GM21529 (cell line): ENCODE measurements around the gene TTLL10.

Source experiments
- ATAC-seq: cut with Tn5 transposase; IDR thresholded peaks from one replicate; pipeline ENCODE4 v1.9.1; 2021; ENCODE audit not compliant: unreplicated experiment

TTLL10 gene, protein sequence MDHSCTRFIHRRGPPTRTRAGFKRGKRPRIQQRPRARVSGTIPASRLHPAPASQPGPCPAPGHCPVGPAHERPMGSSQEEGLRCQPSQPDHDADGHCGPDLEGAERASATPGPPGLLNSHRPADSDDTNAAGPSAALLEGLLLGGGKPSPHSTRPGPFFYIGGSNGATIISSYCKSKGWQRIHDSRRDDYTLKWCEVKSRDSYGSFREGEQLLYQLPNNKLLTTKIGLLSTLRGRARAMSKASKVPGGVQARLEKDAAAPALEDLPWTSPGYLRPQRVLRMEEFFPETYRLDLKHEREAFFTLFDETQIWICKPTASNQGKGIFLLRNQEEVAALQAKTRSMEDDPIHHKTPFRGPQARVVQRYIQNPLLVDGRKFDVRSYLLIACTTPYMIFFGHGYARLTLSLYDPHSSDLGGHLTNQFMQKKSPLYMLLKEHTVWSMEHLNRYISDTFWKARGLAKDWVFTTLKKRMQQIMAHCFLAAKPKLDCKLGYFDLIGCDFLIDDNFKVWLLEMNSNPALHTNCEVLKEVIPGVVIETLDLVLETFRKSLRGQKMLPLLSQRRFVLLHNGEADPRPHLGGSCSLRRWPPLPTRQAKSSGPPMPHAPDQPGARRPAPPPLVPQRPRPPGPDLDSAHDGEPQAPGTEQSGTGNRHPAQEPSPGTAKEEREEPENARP

DNA sequence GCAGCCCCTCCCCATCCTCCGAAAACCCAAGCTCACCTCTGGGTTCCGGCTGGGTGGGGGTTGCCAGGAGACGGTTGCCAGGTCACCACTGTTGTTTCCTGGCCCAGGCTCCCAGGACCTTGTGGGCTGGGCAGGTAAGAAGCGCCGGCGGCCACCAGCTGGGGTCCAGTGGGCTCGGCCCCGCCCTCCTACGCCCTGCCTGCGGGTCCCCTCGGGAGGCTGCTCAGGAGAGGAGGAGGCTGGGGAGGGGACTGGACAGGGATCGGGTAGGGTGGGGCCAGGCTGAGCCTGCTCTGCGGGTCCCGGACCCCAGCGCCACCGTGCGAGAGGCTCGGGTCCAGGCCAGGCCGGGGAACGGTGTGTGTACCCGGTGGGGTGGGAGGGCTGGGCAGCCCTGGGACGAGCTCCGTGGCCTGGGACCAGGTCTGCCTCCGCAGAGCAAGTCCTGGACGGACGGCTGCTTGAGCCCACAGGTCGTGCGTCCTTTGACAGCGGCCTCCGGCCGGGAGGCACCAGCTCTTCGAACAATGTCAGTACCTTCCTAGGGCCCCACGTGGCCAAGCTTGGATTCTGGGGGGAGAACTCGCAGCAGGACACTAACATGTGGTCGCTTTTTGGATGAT is at the start of gene TTLL10:
TSS of gene TTLL10 (plus strand) at position 88 of the 623 bp plus-strand sequence. CDS start 5,336 bp downstream, outside the sequence.
- no peak for ATAC-seq

DNA sequence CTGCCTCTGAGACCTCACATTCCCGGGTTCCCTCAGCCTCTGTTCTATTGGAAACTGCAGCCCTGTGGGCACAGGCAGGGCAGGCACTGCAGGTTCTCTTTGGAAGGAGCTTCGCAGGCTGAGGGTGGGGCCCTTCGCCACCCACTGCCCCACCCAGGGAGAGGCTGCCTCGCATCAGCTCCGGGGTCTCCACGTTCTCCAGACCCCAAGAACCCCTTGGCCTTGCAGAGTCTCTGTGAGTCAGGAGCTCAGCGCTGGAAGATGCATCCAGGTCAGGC is 49.2 kb upstream of the TTLL10 start:
- no peak for ATAC-seq

DNA sequence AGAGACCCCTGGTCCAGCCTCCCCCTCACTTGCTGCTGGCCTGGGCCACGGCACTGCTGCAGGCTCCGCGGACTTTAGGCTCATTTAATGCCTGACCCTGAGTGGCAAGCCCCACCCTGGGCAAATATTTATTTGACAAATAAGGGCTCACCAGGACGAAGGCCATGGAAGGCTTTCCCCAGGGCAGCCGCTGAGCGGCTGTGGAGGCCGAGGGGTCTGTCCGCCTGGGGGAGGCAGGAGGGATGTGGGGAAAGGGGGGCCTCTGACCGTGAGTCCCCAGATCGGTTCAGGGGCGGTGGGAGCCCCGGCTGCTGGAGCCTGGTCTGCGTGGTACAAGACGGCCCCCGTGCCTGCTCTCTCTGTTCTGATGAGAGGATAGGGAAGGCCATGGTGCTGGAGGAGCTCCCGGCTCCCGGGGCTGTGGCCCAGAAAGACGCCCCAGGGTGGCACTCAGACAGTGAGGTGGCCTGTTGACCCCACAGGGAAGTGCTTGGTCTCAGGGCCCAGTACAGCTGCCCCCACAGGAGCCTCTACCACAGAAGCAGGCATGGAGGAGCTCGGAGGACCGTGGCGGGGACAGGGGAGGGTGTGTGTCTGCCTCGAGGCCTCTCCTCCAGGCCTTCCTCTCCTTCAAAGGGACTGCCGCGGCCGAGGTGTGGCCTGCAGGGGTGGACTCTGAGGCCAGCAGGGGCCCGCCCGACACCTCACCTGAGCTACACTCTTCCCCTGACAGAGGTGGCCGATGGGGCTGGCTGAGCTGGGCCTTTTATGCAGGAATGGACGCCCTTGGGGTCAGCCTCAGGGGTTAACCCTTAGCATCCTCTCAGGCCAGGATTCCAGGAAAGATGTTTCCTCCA is 48.7 kb upstream of the TTLL10 start:
- no peak for ATAC-seq

DNA sequence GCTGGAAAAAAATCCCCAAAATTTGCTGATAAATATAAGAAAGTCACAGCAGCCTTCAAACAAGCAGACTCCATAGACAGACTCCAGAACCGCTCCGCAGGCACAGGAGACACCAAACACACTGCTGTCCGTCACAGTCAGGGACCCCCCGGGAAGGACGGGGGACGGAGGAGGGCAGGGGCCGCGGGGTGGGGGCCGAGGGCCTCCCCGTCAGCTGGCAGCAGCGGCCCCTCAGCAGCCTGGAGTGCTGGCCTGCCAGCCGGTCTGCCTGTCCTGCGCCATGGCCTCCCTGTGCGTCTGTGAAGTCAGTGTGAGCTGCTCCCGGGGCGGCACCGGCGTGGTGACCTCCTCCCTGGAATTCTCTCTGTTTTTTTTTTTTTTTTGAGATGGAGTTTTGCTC is 47.7 kb upstream of the TTLL10 start:
- no peak for ATAC-seq

DNA sequence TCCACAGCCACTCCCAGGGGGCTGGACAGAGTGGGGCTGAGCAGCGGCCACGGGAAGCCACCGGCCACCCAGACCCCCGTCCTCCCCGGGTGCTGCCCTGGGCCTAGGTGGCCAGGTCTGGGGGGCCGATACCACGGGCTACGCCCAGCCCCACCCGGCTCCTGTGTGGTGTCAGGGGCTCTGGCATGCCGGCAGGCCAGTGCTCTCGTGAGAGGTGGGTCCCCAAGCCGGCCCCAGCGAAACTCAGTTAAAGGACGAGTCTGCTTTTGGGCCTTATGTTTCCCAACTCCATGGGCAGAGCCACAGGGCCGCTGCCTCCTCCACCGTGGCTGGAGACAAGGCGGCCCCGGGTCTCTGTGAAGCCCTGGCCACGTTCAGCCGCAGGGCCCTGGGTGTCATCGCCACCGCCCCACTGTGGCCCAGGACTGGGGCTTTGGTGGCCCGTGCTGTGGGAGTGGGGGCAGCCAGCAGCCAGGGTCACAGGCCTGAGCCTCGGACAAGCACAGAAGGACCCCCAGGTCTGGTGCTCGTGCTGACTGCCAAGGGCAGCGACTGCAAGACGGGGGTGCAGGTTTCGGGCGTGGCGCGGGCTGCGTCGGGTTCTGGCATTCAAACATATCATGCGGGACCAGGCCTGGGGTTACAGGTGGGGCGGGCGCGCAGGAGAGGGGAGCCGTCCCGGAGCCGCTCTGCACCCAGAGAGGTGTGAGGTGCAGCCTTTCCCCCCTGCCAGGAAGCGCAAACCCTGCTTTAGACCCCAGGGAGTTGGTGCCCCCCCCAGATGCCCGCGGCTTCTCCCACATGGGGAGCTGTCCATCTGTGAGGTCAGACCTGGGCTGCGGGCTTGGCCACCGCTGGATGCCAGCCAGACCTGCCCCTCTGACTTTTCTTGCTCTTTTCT is 45.9 kb upstream of the TTLL10 start:
- ATAC-seq = no peak

DNA sequence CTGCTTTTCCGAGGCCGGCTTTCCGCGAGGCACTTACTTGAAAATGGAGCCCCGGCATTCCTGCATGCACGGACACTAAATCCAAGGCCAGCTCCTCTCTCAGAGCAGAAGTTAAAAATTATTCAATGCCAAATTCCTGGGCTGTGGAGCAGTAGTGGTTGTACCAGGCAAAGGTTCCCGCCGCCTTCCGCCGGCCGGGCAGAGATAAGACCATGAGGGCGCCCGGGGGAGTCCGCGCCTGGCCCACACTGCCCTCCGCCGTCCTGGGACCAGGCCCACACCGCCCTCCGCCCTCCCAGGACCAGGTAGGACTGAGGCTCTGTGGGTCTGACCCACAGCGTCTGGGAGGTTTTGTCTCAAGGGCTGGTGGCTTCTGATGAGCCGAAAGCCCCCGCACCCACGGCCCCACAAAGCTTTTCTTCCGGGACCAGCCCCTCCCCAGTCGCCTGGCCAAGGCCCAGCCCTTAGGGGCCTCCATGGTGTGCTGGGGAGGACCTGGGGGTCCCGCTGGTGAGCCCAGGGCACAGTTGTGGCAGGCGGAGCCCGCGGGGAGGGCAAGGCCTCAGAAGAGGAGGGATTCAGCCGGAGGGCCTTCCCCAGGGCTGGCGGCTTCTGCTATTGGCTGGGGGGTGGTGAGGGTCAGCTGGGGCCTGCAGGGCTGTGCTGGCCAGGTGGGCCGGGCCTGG is 45.1 kb upstream of the TTLL10 start:
- no peak for ATAC-seq

DNA sequence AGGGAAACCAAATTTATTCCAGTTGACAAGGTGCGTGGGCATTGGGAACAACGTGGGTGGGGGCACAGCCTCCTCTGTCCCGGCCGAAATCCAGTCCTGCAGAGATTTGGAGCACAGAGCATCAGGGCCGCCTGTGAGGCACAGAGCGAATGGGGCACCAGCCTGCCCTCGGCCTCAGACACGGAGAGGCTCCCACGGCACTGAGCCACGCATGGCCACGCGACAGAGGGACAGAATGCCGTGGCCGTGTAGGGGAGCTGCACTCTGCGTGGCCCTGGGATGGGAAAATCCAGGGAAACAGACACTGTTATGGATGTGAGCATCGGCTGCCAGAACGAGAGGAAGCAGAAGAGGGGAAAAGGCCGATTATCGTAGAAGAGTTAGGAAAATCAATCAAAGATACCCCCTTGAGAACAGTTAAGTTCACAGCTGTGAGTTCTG is 44.3 kb upstream of the TTLL10 start:
- ATAC-seq = no peak

DNA sequence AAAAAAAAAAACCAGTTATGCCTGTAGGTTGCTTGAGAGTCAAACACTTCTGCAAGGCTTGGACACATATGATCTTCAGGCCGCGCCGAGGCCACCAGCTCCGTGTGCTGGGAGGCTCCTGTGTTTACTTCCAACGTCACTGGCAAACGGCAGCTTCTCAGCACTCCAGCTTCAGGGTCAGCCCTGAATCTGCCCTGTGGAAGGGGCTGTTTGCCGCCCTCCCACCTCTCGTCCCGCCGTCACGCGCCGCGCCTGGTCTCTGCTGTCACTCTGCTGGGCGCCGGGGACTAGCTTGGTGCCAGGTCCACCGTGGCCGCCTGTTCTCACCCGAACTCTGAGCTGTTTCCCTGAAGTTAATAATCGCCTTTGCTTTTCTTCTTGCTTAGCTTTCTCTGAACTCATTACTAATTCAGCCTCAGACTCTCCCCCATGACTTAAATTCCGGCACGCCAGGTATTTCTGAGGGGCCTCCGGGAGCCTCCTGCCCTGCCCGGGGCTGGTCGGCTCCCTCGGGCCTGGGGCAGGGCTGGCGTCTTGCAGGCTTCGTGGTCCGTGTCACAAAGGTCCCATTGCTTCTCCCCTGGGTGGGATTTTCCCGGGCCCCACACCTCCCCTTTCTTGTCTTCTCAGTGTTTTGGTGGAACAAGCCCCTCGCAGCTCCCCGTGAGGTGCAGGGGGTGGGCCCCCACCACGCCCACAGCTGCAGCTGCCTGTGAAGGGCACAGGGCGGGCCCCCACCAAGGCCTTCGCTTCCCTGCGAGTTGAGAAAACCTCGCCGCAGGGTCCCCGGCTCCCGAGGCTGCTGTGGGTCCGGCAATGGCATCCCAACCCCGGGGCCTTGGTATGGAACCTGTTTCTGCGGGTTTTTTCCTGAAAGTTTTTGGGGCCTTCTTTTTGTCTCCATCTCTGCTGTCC is 43.2 kb upstream of the TTLL10 start:
- ATAC-seq = no peak

DNA sequence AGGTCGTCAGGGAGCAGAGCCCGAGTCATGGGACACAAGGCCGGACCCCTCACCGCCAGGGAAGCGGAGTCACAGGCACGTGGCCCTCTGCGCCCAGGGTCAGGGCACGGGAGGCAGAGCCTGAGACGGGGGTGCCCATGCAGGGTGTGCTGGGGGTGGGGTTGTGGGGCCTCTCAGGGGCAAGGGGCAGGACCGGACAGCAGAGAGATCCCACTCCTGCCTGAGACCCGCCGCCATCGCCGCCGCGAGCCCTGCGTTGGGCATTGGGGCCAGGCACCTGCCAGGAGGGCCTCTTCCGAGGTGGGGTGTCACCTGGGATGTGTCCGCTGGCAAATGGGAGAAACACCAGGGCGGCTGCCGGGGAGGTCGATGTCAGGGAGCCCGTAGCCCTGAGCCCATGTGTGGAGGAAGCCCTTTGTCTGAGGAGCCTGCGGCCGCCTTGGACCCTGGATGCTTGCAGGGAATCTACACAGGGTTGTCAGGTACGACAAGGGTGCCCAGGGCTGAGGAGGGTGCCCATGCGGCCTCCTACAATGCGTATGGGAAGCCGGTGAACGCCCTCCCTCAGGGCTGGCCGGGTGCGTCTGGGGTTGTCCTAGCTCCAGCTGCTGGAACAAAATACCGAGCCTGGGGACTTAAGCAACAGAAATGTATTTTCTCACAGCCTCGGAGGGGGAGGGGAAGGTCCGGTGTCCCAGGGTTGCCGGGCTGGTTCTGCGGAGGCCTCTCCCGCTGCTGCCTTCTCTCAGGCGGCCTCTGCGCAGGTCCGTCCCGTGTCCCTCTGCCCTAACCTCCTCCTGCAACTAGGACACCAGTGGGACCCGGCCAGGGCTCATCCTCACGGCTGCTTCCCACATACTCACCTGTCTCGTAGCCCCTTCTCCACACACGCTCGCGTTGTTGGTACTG is 41.4 kb upstream of the TTLL10 start:
- ATAC-seq = no peak

DNA sequence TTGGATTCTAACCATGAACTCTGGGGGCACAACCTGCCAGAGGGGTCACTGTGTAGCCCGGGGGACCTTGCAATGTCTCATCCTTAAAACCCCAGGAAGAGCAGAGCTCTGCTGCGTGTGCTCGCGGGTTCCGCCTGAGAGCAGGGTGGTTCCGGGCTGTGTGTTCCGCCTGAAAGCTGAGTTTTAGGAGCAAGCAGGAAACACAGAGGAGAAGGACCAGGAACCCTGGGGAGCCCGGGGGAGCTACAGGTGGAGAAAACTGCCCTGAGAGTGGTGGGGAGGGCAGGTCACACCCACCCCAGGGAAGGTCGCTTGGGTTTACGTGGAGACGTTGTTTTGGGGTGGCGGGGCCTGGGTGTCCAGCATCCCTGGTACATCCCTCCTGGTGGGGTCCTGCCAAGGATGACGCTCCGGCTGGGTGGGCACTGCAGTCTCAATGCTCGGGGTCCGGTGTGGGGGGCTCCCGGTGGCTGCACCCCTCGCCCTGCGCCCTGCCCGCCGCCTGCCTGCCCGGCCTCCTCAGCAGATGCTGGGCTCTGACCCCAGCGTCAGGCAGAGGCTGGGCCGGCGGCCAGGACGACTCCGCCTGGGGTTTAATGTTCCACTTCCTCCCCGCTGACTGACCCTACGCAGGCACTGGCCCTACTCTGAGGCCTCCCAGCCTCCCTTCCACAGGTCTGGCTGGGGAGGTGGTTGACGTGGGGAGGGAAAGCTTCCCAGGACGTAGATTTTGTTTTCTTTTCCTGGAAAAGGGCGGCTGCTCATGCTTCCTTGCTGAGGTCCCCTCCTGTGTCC is 40.5 kb upstream of the TTLL10 start:
- no peak for ATAC-seq

DNA sequence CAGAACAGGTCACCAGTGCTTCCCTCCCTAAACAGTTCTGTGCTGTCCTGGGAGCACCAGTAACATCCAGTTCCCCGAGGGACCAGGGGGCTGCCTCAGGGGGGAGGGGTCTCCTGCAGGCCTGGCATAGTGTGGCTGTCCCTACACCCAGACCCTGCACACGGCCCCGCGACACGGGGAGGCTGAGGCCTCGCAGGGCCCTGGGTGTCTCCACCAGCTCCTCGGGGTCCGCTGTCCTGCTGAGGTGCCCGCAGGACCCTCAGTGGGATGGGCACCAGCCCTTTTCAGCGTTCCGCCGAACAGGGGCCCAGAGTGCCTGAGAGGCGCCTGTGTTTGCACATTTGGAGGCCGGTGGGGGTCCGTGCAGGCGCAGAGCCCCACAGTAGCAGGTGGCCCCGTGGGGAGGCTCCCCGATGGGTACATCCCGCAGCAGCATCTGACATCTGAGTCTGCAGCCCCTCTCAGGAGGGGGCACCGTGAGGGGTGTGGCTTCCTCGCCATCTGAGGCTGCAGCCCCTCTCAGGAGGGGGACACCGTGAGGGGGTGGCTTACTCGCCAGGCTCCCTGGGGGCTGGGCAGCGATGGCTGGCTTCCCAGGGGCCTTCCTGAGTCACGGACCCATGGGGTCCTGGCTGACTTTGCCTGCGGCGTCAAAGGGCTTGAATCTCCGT is 39.2 kb upstream of the TTLL10 start:
- ATAC-seq = no peak

DNA sequence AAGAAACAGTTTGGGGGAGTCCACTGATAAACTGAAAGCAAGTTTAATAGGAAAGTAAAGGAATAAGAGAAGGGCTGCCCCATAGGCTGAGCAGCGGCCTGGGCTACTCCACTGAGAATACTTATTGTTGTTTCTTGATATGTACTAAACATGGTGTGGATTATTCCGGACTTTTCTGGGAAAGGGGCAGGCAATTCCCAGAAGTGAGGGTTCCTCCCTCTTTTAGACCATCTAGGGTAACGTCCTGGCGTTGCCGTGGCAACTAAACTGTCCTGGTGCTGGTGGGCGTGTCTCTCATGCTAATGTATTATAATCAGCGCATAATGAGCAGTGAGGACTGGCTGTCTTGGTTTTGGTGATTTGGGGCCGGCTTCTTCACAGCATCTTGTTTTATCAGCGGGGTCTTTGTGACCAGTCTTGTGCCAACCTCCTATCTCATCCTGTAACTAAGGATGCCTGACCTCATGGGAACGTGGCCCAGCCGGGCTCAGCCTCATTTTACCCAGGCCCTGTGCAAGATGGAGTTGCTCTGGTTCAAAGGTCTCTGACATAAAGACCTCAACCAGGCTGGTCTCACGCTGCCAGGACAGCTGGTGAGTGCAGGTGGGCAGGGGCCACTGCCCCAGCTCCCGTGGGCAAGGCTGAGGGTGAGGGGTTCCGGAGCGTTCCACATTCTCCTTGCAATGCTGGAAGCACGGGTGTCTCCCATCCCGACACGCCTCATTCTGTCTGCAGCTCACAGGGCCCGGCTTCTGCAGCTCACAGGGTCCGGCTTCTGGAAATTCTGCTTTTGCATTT is 38.1 kb upstream of the TTLL10 start:
- no peak for ATAC-seq

DNA sequence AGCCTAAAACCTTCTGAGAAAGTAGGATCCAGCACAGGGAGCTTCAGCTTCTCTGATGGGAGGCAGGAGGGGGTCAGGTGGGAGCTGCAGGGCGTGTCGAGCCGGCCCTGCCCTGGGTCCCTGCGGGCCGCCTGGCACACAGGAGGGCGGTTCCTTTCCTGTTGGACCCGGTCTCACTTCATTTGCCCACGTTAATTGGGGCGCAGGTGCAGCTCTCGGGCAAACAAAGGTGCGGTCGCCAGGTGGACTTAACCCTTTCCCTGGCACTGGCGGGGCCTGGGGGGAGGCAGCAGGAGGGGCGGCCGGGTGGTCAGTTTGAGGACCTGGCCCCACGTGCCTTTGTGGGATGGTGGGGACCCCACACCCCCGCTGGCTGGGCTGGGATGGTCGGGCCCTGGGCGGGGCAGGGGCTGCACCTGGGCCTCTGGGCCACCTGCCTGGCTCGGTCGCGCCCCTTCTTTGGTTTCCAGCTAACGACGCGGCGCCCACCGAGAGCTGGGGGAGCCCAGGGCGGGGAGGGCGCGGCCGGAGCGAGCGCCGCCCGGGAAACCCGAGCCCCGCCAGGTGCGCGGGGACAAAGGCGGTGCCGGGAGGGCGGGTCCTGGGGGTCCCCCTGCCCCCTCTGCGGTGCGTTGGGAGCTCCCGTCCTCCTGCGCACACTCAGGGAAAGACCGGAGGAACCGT is 37.0 kb upstream of the TTLL10 start:
- ATAC-seq = no peak

DNA sequence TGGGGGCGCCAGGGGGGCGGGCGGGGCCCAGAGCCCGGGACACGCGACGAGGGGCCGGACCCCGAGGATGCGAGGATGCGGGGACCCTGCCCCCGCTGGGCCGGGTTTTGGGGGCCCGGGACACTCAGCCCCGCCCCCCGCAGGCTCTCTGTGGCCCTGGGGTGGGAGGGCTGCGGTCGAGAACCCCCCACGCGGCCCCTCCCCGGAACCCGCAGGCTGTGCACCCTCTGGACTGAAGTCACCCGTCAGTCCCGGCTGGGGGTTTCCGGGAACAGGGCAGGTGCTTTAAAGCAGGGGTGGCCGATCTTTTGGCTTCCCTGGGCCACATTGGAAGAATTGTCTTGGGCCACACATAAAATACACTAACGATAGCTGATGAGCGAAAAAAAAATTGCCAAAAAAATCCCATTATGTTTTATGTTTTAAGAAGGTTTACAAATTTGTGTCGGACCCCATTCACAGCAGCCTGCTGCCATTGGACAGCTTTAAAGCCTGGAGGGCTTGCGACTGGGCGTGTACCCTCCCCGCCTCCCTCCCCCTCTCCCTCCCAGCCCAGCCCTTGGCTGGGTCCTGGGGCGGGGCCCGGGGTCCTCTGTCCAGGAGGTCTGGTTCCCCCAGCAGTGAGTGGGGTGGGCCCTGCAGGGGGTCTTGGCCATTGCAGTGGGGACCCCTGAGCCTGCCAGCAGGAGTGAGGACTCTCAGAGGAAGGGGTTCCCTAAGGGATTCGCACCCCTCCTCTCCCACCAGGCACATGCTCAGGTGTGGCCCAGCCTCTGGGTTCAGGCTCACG is 36.2 kb upstream of the TTLL10 start:
- ATAC-seq = no peak
